IMR-90 (cell line): ENCODE results near the gene RALGPS1. TPM values are rescaled to one million over a fixed set of nuclear protein-coding genes. Genes with fewer than 3 reads are reported as not detected.

Source experiments
- ATAC-seq: fragments of 200-7000 bp; cut with Tn5 transposase; 2 replicates; pipeline ENCODE4 v1.9.1; 2020; ENCODE audit warnings: low read depth, mild to moderate bottlenecking, moderate library complexity
- BruUV-seq: library from RNA; stranded (reverse); fragments of 400-500 nt; replicated peaks from 2 replicates; lab custom pipeline; 2021; lab: Mats Ljungman, UMichigan
- CTCF ChIA-PET: fragments of 300-600 bp; formaldehyde crosslinking; extraction: SDS; loops from one replicate; lab custom pipeline; 2021; ENCODE audit warnings: antibody characterized with exemption; lab: Yijun Ruan, JAX
- POLR2A ChIA-PET: fragments of 300-600 bp; sonication (Branson Sonifier 250); formaldehyde crosslinking; loops from one replicate; lab custom pipeline; 2022; ENCODE audit warnings: antibody characterized with exemption; ENCODE audit not compliant: unreplicated experiment; lab: Charles Lee
- DNase-seq: peaks from one replicate; pipeline ENCODE4 v3.0.0; 2013
- H2AFZ ChIP-seq: replicated peaks from 2 replicates; pipeline ENCODE3; 2013; ENCODE audit warnings: low read length, mild to moderate bottlenecking; ENCODE audit not compliant: poor library complexity
- H2AK5ac ChIP-seq: 2 replicates; pipeline ENCODE4 v1.6.1; 2013; ENCODE audit warnings: low read depth, low read length, inconsistent platforms
- H2AK9ac ChIP-seq: replicated peaks from 2 replicates; pipeline ENCODE3; 2013; ENCODE audit warnings: mild to moderate bottlenecking, low read depth, low read length, moderate library complexity; ENCODE audit not compliant: poor library complexity
- H2BK120ac ChIP-seq: 2 replicates; pipeline ENCODE4 v1.6.1; 2013; ENCODE audit warnings: low read depth, low read length, inconsistent platforms
- H2BK15ac ChIP-seq: 3 replicates; pipeline ENCODE4 v1.6.1; 2013; ENCODE audit warnings: low read depth, low read length, inconsistent platforms
- H2BK20ac ChIP-seq: 2 replicates; pipeline ENCODE4 v1.6.1; 2013; ENCODE audit warnings: low read depth, mild to moderate bottlenecking, inconsistent platforms, low read length, moderate library complexity
- H2BK5ac ChIP-seq: 2 replicates; pipeline ENCODE4 v1.6.1; 2013; ENCODE audit warnings: mild to moderate bottlenecking, low read depth, low read length, inconsistent platforms; ENCODE audit not compliant: poor library complexity, severe bottlenecking
- H3K14ac ChIP-seq: replicated peaks from 2 replicates; pipeline ENCODE4 v1.6.1; 2013; ENCODE audit warnings: low read depth, low read length, inconsistent platforms
- H3K18ac ChIP-seq: 2 replicates; pipeline ENCODE4 v1.6.1; 2013; ENCODE audit warnings: low read depth, low read length, control low read depth
- H3K23ac ChIP-seq: 2 replicates; pipeline ENCODE4 v1.6.1; 2013; ENCODE audit warnings: low read depth, low read length, inconsistent platforms
- H3K27ac ChIP-seq: 2 replicates; pipeline ENCODE4 v1.5.1; 2013; ENCODE audit warnings: mild to moderate bottlenecking, control low read depth, low read length; ENCODE audit not compliant: insufficient read depth
- H3K27me3 ChIP-seq: 2 replicates; pipeline ENCODE4 v1.6.1; 2013; ENCODE audit warnings: low read length; ENCODE audit not compliant: control insufficient read depth, insufficient read depth
- H3K36me3 ChIP-seq: 2 replicates; pipeline ENCODE4 v1.6.1; 2013; ENCODE audit warnings: low read length, mixed read lengths; ENCODE audit not compliant: control insufficient read depth, insufficient read depth
- H3K4ac ChIP-seq: 2 replicates; pipeline ENCODE4 v1.6.1; 2013; ENCODE audit warnings: low read depth, low read length, inconsistent platforms
- H3K4me1 ChIP-seq: 2 replicates; pipeline ENCODE4 v1.6.1; 2013; ENCODE audit warnings: low read length, mixed read lengths; ENCODE audit not compliant: control insufficient read depth, insufficient read depth
- H3K4me2 ChIP-seq: 2 replicates; pipeline ENCODE4 v1.6.1; 2013; ENCODE audit warnings: low read depth, mild to moderate bottlenecking, control low read depth, low read length, moderate library complexity
- H3K4me3 ChIP-seq: 2 replicates; pipeline ENCODE4 v1.5.1; 2013; ENCODE audit warnings: low read depth, mild to moderate bottlenecking, control low read depth, low read length, moderate library complexity; ENCODE audit not compliant: insufficient read depth
- H3K56ac ChIP-seq: 2 replicates; pipeline ENCODE4 v1.6.1; 2013; ENCODE audit warnings: low read length, inconsistent platforms; ENCODE audit not compliant: insufficient read depth; ENCODE audit errors: extremely low read depth
- H3K79me1 ChIP-seq, 2 experiments: 2 replicates each; pipeline ENCODE4 v1.6.1; 2013; ENCODE audit warnings: low read length in 2 of 2, inconsistent platforms in 1 of 2, low read depth in 1 of 2
- H3K9ac ChIP-seq: 2 replicates; pipeline ENCODE4 v1.6.1; 2013; ENCODE audit warnings: low read depth, low read length, control low read depth
- H3K9me1 ChIP-seq: 2 replicates; pipeline ENCODE4 v1.6.1; 2013; ENCODE audit warnings: low read length, inconsistent platforms; ENCODE audit not compliant: insufficient read depth
- H3K9me3 ChIP-seq: 2 replicates; pipeline ENCODE4 v1.6.1; 2013; ENCODE audit warnings: low read length; ENCODE audit not compliant: control insufficient read depth, insufficient read depth
- H4K20me1 ChIP-seq: 2 replicates; pipeline ENCODE4 v1.6.1; 2013; ENCODE audit warnings: low read length, inconsistent platforms; ENCODE audit not compliant: insufficient read depth
- H4K5ac ChIP-seq: 2 replicates; pipeline ENCODE4 v1.6.1; 2013; ENCODE audit warnings: mild to moderate bottlenecking, low read depth, low read length, control low read depth
- H4K8ac ChIP-seq, 2 experiments: 2 replicates each; pipeline ENCODE4 v1.6.1; 2013; ENCODE audit warnings: low read depth in 2 of 2, low read length in 2 of 2, control low read depth in 1 of 2, inconsistent platforms in 1 of 2
- H4K91ac ChIP-seq: 2 replicates; pipeline ENCODE4 v1.6.1; 2013; ENCODE audit warnings: low read depth, low read length, inconsistent platforms; ENCODE audit not compliant: insufficient read depth
- CEBPB ChIP-seq: IDR thresholded peaks from 2 replicates; pipeline ENCODE4 v1.6.1; 2012; ENCODE audit warnings: low read depth, low read length, improper control_type of control experiment
- CHD1 ChIP-seq: IDR thresholded peaks from 2 replicates; pipeline ENCODE4 v1.6.1; 2012; ENCODE audit warnings: low read depth, low read length, improper control_type of control experiment
- MAFK ChIP-seq: IDR thresholded peaks from 2 replicates; pipeline ENCODE4 v1.6.1; 2012; ENCODE audit warnings: low read depth, low read length, improper control_type of control experiment
- MAZ ChIP-seq: IDR thresholded peaks from 2 replicates; pipeline ENCODE4 v1.6.1; 2012; ENCODE audit warnings: low read depth, mild to moderate bottlenecking, low read length, improper control_type of control experiment, moderate library complexity, borderline replicate concordance
- MXI1 ChIP-seq: IDR thresholded peaks from 2 replicates; pipeline ENCODE4 v1.6.1; 2012; ENCODE audit warnings: low read depth, mild to moderate bottlenecking, low read length, moderate library complexity, borderline replicate concordance
- POLR2A ChIP-seq: IDR thresholded peaks from 2 replicates; pipeline ENCODE4 v1.6.1; 2012; ENCODE audit warnings: mild to moderate bottlenecking, low read depth, low read length
- RAD21 ChIP-seq: IDR thresholded peaks from 2 replicates; pipeline ENCODE4 v1.6.1; 2012; ENCODE audit warnings: low read length, improper control_type of control experiment
- RFX5 ChIP-seq: IDR thresholded peaks from 2 replicates; pipeline ENCODE4 v1.8.0; 2012; ENCODE audit warnings: low read depth, mild to moderate bottlenecking, low read length, moderate library complexity
- SMC3 ChIP-seq: fragments of 150-350 bp; IDR thresholded peaks from 2 replicates; pipeline ENCODE4 v1.6.1; 2016; ENCODE audit warnings: low read depth, mild to moderate bottlenecking, antibody characterized with exemption, low read length, moderate library complexity
- WGBS, 2 experiments: methylation state at CpG; one replicate each; pipeline versions ENCODE4 v1.1.5 to v1.1.7; 2013; ENCODE audit warnings: missing lambda C conversion rate in 2 of 2; ENCODE audit not compliant: insufficient read length in 1 of 2; ENCODE audit errors: extremely low coverage in 2 of 2; 5-methylcytosine and 5-hydroxymethylcytosine counted together
- dilution Hi-C: fragments of 300-500 bp; cut with HindIII; formaldehyde crosslinking; loops from one replicate; pipeline ENCODE4 v1.14.3; 2018; ENCODE audit warnings: low sequenced_read_pairs; ENCODE audit not compliant: unreplicated experiment
- in situ Hi-C: fragments of 300-500 bp; cut with MboI; formaldehyde crosslinking; loops from 3 replicates; pipeline ENCODE4 v1.14.3; 2019; ENCODE audit warnings: low sequenced_read_pairs, inconsistent platforms, mixed read lengths
- intact Hi-C: fragments of 100-400 bp; cut with micrococcal nuclease; formaldehyde crosslinking; loops from 2 replicates; pipeline ENCODE4 v1.10.0; 2022
- polyA plus RNA-seq, 3 experiments: library from polyadenylated mRNA; depleted of rRNA; stranded (reverse); fragments of >200 nt; gene quantifications; 2 replicates each; pipeline ENCODE4 v1.2.3, GENCODE V29; 2012; ENCODE audit warnings: low replicate concordance in 1 of 3
- total RNA-seq: library from RNA; depleted of rRNA; stranded (reverse); fragments of >200 nt; gene quantifications from 2 replicates; pipeline ENCODE4 v1.2.3, GENCODE V29; 2012
- TF ChIP-seq, protein P1 (sequence below): conservative IDR thresholded peaks from 2 replicates; pipeline ENCODE4 v1.5.1; 2012; ENCODE audit warnings: mild to moderate bottlenecking, low read depth, low read length, improper control_type of control experiment
- TF ChIP-seq, protein P2 (sequence below): fragments of 150-350 bp; IDR thresholded peaks from 2 replicates; pipeline ENCODE4 v1.6.1; 2016; ENCODE audit warnings: low read depth, mild to moderate bottlenecking, low read length, moderate library complexity, borderline replicate concordance
- TF ChIP-seq, protein P3 (sequence below): fragments of 150-350 bp; IDR thresholded peaks from 2 replicates; pipeline ENCODE4 v1.6.1; 2017; ENCODE audit warnings: mild to moderate bottlenecking, antibody characterized with exemption, low read length, low read depth

RALGPS1 gene
- total and polyA plus RNA-seq, 2 of the 4 experiments (the other 2 are of a cell fraction) = 0.90 to 2.8 TPM

DNA sequence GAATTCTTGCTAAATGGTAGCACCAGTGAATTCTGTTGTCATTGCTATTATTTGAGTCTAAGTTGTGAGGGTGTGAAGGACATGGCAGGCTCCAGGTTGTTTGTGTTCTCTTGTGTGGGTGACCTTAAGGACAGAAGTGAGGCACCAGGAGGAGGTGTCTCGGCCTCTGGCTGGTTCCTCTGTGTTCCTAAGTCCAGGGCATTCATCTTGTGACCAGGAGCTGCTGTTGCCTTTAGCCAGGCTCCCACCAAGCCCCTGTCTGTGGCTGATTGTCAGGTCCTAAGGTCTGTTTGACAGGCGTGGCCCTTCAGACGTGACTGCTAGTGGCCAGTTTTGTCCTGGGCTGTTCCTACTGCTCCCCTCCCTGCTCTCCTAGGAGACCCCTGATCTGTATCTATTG, 118.5 kb downstream of the RALGPS1 start:
- in situ Hi-C loops = no loop called here

More for the DNA sequence above, 118.5 kb downstream of the RALGPS1 start:
- H3K79me1 ChIP-seq = no peaks in the 10 kb centered on the region
- no peak overlapping the region for H2AK5ac ChIP-seq
- no peak overlapping the region for H2AK9ac ChIP-seq
- no peak overlapping the region; the same call in 1 of the 2 replicates for H3K23ac ChIP-seq
- H3K56ac ChIP-seq = no peak overlapping the region
- H3K4me3 ChIP-seq = no peak overlapping the region
- H2BK20ac ChIP-seq = no peak overlapping the region
- H2BK15ac ChIP-seq = no peak overlapping the region
- TF ChIP-seq POLR2A (no peak), MXI1 (no peak), MAZ (no peak), SMC3 (no peak), RFX5 (no peak), RAD21 (no peak), CEBPB (no peak), CHD1 (no peak), MAFK (no peak)
- TF ChIP-seq, protein P1, sequence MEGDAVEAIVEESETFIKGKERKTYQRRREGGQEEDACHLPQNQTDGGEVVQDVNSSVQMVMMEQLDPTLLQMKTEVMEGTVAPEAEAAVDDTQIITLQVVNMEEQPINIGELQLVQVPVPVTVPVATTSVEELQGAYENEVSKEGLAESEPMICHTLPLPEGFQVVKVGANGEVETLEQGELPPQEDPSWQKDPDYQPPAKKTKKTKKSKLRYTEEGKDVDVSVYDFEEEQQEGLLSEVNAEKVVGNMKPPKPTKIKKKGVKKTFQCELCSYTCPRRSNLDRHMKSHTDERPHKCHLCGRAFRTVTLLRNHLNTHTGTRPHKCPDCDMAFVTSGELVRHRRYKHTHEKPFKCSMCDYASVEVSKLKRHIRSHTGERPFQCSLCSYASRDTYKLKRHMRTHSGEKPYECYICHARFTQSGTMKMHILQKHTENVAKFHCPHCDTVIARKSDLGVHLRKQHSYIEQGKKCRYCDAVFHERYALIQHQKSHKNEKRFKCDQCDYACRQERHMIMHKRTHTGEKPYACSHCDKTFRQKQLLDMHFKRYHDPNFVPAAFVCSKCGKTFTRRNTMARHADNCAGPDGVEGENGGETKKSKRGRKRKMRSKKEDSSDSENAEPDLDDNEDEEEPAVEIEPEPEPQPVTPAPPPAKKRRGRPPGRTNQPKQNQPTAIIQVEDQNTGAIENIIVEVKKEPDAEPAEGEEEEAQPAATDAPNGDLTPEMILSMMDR = no peak
- TF ChIP-seq, protein P2, sequence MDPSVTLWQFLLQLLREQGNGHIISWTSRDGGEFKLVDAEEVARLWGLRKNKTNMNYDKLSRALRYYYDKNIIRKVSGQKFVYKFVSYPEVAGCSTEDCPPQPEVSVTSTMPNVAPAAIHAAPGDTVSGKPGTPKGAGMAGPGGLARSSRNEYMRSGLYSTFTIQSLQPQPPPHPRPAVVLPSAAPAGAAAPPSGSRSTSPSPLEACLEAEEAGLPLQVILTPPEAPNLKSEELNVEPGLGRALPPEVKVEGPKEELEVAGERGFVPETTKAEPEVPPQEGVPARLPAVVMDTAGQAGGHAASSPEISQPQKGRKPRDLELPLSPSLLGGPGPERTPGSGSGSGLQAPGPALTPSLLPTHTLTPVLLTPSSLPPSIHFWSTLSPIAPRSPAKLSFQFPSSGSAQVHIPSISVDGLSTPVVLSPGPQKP = no peak
- TF ChIP-seq, protein P3, sequence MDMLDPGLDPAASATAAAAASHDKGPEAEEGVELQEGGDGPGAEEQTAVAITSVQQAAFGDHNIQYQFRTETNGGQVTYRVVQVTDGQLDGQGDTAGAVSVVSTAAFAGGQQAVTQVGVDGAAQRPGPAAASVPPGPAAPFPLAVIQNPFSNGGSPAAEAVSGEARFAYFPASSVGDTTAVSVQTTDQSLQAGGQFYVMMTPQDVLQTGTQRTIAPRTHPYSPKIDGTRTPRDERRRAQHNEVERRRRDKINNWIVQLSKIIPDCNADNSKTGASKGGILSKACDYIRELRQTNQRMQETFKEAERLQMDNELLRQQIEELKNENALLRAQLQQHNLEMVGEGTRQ = no peak
- H3K4ac ChIP-seq = no peak overlapping the region
- intact Hi-C loops = no loop called here
- 73% methylated on average over 2 of the region's 3 CpGs; no CpG with 5 or more reads in 1 of the 2 experiments for WGBS, 2 experiments
- H4K91ac ChIP-seq = no peak overlapping the region
- H3K27ac ChIP-seq = no peak overlapping the region
- H2BK120ac ChIP-seq = no peak overlapping the region
- no peak overlapping the region for H3K9ac ChIP-seq
- H2BK5ac ChIP-seq = no peak overlapping the region
- H3K9me3 ChIP-seq = no peaks in the 10 kb centered on the region
- POLR2A ChIA-PET = no interaction called here
- dilution Hi-C loops = no loop called here
- H2AFZ ChIP-seq = no peak overlapping the region
- no peak overlapping the region for H3K14ac ChIP-seq
- ATAC-seq (no peak), DNase-seq (no peak)
- CTCF ChIA-PET = no interaction called here
- BruUV-seq = no TSS peak
- no peak overlapping the region for H3K18ac ChIP-seq
- no peaks in the 10 kb centered on the region for H4K20me1 ChIP-seq
- no peak overlapping the region for H3K4me2 ChIP-seq
- H3K36me3 ChIP-seq = no peaks in the 10 kb centered on the region
- H3K27me3 ChIP-seq = no peaks in the 10 kb centered on the region
- peaks cover 8% of the 10 kb centered on the region; the same call in 1 of the 2 replicates for H3K4me1 ChIP-seq
- H3K9me1 ChIP-seq = peaks cover 9% of the 10 kb centered on the region; the same call in 1 of the 2 replicates
- no peak overlapping the region for H4K5ac ChIP-seq
- no peak overlapping the region for H4K8ac ChIP-seq
